H1 (cell line): Measurements from ENCODE around the gene PRKACA. TPM values are rescaled to one million over a fixed set of nuclear protein-coding genes. Genes with fewer than 3 reads are reported as not detected.

ENCODE experiments used
- RAD21 ChIP-seq, 2 experiments: IDR thresholded peaks in 1 of 2; conservative IDR thresholded peaks in 1 of 2; 2 replicates each; pipeline ENCODE4 v1.6.1; 2011; ENCODE audit warnings: low read depth in 2 of 2, low read length in 2 of 2, improper control_type of control experiment in 1 of 2, inconsistent platforms in 1 of 2, mild to moderate bottlenecking in 1 of 2, moderate library complexity in 1 of 2
- polyA plus RNA-seq, 7 experiments: library from polyadenylated mRNA; depleted of rRNA in 3 of 7; stranded (reverse) in 5 of 7; unstranded in 2 of 7; fragments of >200 nt in 5 of 7; fragments of 200-250 nt in 2 of 7; gene quantifications; 1 replicate in 5 of 7; 2 replicates in 1 of 7; 4 replicates in 1 of 7; pipeline versions ENCODE4 v1.2.1 to v1.2.3, GENCODE V29; 2011 to 2013; ENCODE audit warnings: missing spikeins in 2 of 7, mixed read lengths in 2 of 7
- total RNA-seq: library from RNA; stranded (reverse); fragmentation: NEBNext Ultra II Directional; extraction: Animal tissue kit (Norgen Biotek cat#: 25700); gene quantifications from 2 replicates; pipeline ENCODE4 v1.2.1, GENCODE V29; 2021

PRKACA gene
- total and polyA plus RNA-seq, 2 of the 8 experiments (the other 6 are each of a cell fraction or from before 2014, with no cell fraction given) = 14.2 to 48.2 TPM

GRCh38 chr19:14147797-14148605, 30.4 kb upstream of the PRKACA start (continued):
- TF ChIP-seq RAD21 (IDR thresholded peaks at IDR 0.05 in 1 of 2, conservative IDR thresholded peaks at IDR 0.05 in 1 of 2; ENCODE audit: low read depth in 2 of 2, low read length in 2 of 2) = peak; percentile 44 to 56
